Stimulated activated CD4-positive, alpha-beta T cell treated with anti-CD3 and anti-CD28 coated beads, Interleukin-15, amount 100 ng/mL, for 48 hours (primary cell): ENCODE results near the gene B4GALNT4.
"Not testable (repeated sequence)": the region's sequence is repeated elsewhere in the genome, so short reads cannot be mapped to it uniquely, and the experiment has no call there.

Experiments used
- DNase-seq, 2 donors: peaks; one replicate each; pipeline ENCODE4 v3.0.0-alpha.2; 2020; ENCODE audit warnings: low read depth in 2 of 2

The B4GALNT4 gene

DNA sequence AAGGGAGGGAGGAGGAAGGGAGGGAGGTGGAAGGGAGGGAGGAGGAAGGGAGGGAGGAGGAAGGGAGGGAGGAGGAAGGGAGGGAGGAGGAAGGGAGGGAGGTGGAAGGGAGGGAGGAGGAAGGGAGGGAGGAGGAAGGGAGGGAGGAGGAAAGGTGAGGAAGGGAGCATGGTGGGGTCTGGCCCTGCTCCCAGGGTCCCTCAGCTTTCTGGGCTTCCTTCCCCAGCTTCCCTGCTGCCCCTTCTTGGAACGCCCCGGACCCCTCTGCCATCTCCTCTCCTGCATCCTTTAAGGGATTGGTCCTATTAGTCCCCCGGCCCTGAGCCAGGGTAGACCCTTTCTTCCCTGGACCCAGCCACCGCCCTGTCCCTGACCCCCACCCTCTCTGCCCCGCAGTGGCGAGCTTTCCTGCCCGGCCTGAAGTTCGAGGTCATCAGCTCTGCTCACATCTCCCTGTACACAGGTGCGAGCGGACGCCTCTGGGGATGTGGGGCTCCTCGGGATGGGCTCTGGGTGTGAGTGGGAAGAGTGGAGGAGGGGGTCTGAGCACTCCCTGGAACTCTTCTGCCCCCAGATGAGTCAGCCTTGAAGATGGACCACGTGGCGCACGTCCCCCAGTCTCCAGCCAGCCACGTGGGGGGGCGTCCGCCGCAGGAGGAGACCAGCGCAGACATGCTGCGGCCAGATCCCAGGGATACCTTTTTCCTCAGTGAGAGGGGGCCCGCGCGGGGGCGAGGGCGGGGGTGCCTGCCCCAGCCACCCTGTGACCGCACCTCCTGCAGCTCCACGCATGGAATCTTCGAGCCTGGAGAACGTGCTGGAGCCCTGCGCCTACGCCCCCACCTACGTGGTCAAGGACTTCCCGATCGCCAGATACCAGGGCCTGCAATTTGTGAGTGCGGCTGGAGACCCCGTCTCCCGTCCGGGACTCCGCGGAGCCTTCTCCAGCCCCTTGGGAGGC lies 6.0 kb downstream of the B4GALNT4 start:
- DNase-seq = no peak

- no peak for DNase-seq
Measured at GRCh38 chr11:376531-377173, 7.4 kb downstream of the B4GALNT4 start.

- DNase-seq = no peak
Measured at GRCh38 chr11:377174-377865, 8.0 kb downstream of the B4GALNT4 start.

DNA sequence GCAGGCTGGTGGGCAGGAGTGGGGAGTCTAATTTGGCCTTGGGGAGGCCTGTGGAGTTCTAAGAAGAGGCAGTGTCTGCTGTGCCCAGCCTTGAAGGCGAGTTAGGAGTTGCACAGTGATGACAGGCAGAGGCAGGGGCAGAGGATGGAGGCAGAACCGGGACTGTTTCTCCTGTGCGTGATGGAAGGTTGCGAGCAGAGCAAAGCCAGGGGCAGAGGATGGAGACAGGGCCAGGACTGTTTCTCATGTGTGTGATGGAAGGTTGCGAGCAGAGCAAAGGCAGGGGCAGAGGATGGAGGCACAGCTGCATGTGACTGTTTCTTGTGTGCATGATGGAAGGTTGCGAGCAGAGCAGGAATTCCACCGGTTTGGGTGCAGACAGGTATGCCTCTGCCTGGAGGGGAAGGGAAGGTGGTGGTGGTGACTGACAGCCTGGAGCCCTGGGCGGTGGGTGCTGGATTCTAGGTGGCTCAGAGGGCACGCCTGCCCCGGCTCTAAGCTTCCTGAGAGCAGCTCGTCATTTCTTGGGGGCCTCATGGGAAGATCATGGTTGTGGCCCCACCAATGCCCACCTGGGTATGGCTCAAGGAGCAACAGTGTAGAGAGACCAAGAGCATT lies 8.7 kb downstream of the B4GALNT4 start:
- DNase-seq = no peak

DNA sequence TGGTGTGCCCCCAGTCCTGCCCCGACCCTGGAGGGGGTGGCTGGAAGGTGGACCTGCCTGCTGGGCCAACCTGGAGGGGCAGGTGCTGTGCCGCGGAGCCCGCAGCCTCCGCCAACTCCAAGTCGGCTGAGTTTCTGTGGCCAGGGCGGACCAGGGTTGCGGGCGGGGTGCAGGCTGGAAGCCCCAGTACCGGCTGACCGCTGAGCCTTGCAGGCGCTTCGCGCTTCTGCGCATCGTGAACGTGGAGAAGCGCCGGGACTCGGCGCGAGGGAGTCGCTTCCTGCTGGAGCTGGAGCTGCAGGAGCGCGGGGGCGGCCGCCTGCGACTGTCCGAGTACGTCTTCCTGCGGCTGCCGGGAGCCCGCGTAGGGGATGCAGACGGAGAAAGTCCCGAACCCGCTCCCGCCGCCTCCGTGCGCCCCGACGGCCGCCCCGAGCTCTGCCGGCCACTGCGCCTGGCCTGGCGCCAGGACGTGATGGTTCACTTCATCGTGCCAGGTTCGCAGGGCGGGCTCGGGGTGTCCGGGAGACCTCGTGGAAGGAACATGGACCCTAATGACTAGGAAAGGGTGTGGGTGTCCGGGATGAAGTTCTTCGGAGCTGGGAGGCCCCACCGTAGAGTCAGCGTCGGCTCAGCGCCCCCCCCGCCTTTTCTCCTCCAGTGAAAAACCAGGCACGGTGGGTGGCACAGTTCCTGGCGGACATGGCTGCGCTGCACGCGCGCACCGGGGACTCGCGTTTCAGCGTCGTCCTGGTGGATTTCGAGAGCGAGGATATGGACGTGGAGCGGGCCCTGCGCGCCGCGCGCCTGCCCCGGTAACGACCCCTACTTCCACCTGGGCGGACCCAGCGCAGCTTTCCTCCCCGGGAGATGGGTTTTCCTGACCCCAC lies 10.2 kb downstream of the B4GALNT4 start:
- DNase-seq = no peak

DNA sequence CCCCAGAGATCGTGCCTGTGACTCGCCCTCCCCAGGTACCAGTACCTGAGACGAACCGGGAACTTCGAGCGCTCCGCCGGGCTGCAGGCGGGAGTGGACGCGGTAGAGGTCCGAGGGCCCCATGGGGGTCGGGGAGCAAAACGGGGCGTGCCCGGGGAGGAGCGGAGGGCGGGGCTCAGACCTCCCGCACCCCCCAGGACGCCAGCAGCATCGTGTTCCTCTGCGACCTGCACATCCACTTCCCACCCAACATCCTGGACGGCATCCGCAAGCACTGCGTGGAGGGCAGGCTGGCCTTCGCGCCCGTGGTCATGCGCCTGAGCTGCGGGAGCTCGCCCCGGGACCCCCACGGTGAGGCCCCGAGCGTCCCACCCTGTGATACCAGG lies 10.8 kb downstream of the B4GALNT4 start:
- DNase-seq = no peak

DNA sequence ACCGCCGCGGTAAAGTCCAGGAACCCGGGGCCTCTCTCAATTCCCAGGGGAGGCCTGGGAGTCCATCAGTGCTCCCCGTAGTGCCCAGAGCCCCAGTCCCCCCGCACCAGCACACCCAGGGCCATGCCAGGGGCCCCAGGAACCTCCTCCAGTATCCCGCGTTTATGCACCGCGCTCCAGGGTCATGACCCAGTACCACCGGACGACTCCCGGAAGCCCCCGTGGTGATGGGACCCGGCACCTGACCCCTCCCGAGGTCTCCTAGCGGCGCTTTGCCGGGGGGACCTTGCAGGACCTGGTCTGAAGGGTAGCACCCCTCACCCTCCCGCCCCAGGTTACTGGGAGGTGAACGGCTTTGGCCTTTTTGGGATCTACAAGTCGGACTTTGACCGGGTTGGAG lies 11.2 kb downstream of the B4GALNT4 start:
- no peak for DNase-seq

DNA sequence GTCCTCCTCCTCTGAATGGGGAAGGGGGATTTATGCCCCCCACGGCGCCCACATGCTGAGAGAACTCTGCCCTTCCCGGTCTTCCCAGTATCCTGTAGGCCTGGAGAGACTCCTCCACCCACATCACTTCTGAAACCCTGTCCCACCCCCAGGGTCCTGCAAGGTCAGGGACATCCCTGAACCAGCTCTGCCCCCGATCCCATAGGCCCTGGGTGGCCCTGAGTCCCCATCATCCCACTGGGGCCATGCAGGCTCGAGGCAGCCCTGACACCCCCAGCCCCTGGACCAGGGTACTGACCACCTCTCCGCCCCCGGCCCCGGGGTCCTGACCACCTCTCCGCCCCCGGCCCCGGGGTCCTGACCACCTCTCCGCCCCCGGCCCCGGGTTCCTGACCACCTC lies 11.7 kb downstream of the B4GALNT4 start:
- DNase-seq = no peak

GRCh38 chr11:381501-382072 lies 12.3 kb downstream of the B4GALNT4 start:
- no peak for DNase-seq

GRCh38 chr11:382081-382629 lies 12.9 kb downstream of the B4GALNT4 start:
- no peak for DNase-seq

- no peak for DNase-seq
Measured at GRCh38 chr11:383431-383830, 14.1 kb downstream of the B4GALNT4 start.

DNA sequence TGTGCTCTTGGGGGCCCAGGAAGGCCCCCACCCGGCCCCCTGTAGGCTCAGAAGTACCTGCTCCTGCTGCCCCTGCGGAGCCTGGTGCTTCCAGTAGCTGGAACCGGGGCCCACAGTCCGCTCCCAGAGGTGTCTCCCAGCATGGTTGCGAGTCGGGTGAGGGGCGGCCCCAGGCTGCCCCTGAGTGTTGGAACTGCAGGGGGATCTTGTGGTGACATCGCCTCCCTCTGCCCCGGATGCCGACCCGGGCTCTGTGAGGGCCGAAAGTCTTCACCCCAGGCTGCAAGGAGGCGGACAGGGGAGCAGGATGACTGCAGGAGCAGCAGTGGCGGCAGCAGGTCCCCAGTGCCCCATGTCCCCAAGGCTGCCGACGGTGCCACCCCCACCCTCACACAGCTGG lies 15.2 kb downstream of the B4GALNT4 start:
- no peak for DNase-seq

DNA sequence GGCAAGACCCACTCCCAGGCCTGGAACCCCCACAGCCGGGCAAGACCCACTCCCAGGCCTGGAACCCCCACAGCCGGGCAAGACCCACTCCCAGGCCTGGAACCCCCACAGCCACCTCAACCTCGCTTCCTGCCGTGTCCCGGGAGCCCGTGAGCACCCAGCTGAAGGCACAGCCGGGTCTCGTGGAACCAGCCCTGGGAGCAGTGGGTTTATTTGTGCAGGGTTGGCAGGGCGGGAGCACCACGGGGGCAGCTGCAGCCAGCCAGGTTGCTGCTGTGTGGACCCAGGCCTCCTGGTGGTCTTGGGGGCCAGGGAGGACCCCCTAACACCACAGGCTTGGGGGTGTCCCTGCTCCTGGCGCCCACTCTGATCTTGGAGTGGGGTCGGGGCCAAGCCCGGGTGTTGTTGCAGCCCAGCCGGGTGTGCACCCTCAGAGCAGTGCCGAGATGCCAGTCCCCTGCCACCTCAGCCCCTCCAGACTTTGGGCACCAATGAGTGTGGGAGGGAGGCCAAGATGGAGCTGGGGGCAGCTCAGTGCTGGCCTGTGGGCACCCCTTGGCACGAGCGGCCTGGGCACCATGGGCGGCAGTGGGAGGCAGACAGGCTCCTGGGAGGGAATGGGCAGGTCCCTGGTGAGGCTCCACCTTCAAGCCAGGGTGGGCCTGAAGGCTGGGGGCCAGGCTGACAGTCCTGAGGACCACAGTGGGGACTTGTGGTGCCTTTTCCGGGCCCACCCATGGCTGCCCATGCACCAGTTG lies 16.5 kb downstream of the B4GALNT4 start:
- no peak for DNase-seq

GRCh38 chr11:386483-386882 lies 17.2 kb downstream of the B4GALNT4 start:
- DNase-seq = no peak

DNA sequence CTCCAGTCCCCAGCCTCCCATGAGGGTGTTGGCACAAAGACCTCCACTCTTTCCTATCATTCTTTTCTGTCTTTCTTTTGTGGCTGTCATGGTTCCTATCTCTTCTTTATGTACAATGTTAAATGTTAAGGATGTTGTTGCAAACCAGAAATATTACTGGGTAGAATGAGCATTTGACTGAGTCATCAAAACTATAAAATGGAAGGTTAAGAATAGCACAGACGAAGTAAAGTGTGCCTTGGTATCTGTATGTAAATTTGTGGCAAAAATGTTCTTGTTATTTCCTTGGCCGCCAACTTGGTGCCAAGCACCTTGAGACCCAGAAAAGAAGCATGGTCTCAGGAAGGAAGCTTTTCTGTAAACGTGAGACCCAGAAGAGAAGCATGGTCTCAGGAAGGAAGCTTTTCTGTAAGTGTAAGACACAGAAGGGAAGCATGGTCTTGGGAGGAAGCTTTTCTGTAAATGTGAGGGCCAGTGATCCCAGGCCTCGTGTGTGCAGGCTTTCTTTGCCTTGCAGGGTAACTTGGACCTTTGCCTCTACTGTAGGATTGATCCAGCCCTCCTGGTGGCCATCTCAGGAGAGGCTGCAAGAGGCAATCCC lies 18.0 kb downstream of the B4GALNT4 start:
- no peak for DNase-seq

DNA sequence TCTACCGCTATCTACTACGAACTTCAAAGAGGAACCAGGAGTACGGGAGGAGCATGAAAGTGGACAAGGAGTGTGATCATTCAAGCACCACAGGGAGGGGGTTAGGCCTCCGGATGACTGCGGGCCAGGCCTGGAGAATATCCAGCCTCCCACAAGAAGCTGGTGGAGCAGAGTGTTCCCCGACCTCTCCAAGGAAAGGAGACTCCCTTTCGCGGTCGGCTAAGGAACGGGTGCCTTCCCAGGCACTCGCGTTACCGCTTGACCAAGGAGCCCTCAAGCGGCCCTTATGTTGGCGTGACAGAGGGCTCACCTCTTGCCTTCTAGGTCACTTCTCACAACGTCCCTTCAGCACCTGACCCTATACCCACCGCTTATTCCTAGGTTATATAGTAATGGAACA lies 20.1 kb downstream of the B4GALNT4 start:
- not testable (repeated sequence) for DNase-seq

DNA sequence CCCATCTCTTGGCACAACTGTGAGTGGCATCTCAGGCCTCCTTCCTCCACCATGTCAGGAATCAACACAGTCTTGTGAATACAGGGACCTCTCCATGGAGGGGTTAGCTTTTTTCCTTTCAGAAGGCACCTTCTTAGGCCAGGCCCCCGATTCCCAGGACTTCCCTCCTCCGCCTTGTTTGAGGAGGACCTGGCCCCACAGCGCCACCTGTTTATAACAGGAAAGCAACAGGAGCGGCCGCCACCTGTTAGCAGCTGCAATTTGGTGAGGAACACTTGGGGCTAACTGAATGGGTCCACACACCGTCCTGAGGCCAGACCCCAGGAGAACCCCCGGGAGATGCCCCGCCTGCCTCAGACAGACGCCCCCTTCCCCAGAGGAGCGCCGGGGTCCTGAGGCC lies 20.9 kb downstream of the B4GALNT4 start:
- no peak for DNase-seq

DNA sequence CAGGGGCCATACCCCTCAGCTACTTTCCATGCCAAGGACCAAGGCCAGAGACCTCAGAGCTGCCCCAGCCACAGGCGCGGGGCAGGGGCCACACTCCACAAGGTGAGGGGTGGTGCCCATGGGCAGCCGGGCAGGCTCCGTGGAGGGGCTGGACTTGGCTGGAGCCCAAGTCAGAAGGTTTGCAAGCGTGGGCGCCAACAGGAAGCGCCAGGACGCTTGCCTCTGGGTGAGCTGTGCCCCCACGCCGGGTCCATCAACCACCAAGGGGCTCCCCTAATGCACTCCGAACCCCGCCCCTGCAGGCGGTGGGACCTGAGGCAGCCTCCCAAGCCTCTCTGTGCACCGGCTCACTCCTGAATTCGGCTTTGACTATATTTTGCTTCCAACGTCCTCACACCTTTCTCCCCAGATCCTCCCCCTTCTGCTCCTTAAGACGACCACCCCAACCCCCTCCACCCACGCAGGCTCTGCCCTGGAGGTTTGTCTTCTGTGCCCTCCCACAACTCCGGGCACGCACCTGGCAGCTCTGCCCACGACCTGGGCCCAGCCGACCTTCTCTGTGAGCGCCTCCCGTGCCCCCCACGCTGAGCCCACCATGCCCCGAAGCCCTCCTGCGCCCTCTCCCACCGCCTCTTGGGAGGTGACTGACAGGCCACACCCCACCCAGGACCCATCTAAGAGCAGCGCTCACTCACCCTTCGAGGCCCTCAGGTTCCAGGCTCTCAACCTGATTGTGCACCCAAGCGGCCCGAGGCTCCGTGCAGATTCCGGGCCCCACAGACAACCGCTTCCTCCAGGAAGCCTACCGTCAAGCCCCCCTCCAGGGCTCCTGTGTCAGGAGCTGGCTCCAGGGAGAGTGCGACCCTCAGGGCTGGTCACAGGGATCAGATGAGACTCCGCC lies 22.1 kb downstream of the B4GALNT4 start:
- DNase-seq = no peak
